AG09309 (cell line): ENCODE results near the gene DUOXA2.

Experiments
- DNase-seq: peaks from one replicate; pipeline ENCODE4 v3.0.0-alpha.2; 2010; ENCODE audit warnings: low read depth
- H3K4me3 ChIP-seq: 2 replicates; pipeline ENCODE4 v1.5.1; 2011; ENCODE audit warnings: mild to moderate bottlenecking, low read depth, low read length, moderate library complexity; ENCODE audit not compliant: control insufficient read depth
- TF ChIP-seq, protein P1 (sequence below): IDR thresholded peaks from 2 replicates; pipeline ENCODE4 v1.5.1; 2011; ENCODE audit warnings: mild to moderate bottlenecking, low read depth, low read length, inconsistent platforms; ENCODE audit not compliant: insufficient read depth, control insufficient read depth; ENCODE audit errors: missing control alignments

DUOXA2 gene

DNA sequence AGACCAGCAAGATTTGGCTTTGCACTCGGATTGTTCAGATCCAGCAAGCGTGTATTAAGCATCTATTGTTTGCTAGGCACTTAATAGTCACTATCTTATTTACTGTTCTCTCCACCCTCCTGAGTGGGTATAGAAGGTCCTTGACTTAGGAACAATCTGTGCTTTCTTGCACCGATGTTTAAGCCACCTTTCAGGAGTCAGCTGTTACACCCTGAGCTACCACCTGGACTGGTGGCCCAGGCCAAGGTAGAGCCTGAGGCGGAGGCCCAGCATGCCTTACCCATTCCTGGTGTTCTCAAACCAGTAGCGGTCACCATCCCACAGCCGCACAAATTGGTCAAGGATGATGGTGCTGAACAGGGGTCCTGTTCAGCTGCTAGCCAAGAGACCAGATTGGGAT, 25.6 kb downstream of the DUOXA2 start:
- TF ChIP-seq, protein P1, sequence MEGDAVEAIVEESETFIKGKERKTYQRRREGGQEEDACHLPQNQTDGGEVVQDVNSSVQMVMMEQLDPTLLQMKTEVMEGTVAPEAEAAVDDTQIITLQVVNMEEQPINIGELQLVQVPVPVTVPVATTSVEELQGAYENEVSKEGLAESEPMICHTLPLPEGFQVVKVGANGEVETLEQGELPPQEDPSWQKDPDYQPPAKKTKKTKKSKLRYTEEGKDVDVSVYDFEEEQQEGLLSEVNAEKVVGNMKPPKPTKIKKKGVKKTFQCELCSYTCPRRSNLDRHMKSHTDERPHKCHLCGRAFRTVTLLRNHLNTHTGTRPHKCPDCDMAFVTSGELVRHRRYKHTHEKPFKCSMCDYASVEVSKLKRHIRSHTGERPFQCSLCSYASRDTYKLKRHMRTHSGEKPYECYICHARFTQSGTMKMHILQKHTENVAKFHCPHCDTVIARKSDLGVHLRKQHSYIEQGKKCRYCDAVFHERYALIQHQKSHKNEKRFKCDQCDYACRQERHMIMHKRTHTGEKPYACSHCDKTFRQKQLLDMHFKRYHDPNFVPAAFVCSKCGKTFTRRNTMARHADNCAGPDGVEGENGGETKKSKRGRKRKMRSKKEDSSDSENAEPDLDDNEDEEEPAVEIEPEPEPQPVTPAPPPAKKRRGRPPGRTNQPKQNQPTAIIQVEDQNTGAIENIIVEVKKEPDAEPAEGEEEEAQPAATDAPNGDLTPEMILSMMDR, result no peak
- no peak for DNase-seq
- no peak overlapping the region for H3K4me3 ChIP-seq

DNA sequence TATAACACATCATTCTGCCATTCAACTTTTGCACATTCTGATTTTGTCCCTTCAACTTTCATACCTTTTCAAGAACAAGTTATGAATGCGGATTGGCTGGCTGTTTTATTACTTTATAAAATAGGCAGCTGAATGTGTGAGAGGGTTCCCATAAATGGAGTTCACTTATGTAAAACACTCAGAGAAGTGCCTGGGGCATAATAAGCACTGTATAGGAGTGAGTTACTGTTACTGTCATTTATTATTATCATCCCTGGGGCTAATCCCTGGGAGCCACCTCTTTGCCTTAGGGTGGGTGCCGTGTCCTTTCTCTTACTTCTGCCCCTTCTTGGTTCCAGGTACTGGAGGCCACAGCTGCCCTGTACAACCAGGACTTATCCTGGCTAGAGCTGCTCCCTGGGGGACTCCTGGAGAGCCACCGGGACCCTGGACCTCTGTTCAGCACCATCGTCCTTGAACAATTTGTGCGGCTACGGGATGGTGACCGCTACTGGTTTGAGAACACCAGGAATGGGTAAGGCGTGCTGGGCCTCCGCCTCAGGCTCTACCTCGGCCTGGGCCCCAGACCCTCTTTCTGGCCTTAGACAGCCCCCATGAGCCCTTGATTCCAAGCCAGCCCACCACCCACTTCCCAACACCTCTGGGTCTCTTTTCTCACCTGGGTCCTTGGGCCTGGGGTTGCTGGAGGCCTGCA, 26.6 kb downstream of the DUOXA2 start:
- TF ChIP-seq, protein P1, result no peak
- H3K4me3 ChIP-seq, result no peak overlapping the region
- DNase-seq, result no peak

DNA sequence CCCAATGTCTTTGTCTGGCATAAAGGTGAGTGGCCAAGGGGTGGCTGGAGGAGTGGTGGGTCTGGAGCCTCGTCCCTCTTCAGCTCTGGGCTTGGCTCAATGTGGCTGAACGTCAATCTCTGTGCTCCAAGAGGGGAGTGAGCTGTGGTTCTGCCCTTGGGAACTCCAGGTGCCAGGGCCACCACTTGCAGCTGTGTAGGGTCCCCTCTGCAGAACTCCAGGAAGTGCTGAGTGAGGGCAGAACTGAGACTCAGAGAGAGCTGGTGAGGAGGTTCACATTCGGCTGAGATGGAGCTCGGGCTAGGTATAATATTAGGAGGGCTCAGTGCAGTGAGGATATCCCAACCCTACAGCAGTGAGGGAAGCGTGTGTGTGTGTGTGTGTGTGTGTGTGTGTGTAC, 27.3 kb downstream of the DUOXA2 start:
- TF ChIP-seq, protein P1, result no peak
- H3K4me3 ChIP-seq, result no peak overlapping the region
- no peak for DNase-seq

DNA sequence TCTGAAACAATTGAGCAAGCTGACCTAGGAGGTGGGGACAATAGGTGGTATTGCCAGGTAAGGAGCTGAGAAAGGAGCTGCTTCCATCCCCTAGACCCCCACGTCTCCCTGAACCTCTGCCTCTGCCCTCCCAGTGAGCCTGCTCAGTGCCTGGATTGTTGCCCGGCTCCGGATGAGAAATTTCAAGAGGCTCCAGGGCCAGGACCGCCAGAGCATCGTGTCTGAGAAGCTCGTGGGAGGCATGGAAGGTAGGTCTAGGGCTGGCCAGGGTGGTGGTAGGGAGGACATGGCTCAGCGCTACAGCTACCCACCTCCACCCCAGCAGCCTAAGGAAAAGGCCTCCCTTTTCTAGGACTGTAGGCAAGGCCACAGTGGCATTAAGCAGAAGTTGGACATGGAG, 28.9 kb downstream of the DUOXA2 start:
- DNase-seq, result no peak
- H3K4me3 ChIP-seq, result no peak overlapping the region
- TF ChIP-seq, protein P1, result no peak

DNA sequence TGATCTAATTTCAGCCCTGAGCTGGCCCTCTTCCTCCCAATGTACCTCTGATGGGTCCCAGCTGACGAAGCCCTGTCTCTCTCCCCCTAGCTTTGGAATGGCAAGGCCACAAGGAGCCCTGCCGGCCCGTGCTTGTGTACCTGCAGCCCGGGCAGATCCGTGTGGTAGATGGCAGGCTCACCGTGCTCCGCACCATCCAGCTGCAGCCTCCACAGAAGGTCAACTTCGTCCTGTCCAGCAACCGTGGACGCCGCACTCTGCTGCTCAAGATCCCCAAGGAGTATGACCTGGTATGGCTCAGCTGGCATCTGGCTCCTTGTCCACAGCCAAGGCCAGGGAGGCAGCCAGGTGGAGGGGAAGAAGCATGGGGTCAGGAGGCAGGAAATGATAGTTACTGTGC, 29.8 kb downstream of the DUOXA2 start:
- no peak overlapping the region for H3K4me3 ChIP-seq
- DNase-seq, result no peak
- TF ChIP-seq, protein P1, result no peak

DNA sequence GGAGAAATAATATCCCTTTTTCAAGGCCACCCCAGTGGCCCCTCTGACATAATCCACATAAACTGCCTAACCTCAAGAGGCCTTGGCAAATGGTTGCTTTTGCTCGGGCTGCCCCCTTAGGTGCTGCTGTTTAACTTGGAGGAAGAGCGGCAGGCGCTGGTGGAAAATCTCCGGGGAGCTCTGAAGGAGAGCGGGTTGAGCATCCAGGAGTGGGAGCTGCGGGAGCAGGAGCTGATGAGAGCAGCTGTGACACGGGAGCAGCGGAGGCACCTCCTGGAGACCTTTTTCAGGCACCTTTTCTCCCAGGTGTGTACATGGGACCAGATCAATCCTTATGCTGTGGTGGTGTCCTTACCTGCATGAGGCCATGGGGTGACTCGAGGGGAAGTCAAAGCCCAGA, 30.6 kb downstream of the DUOXA2 start:
- TF ChIP-seq, protein P1, result no peak
- no peak overlapping the region for H3K4me3 ChIP-seq
- no peak for DNase-seq
